SKM-1 treated with dmso at 0.1 percent for 144 hours (cell line): Measurements from ENCODE around the gene CALHM6.
"Not testable (repeated sequence)": the region's sequence is repeated elsewhere in the genome, so short reads cannot be mapped to it uniquely, and the experiment has no call there.

Source experiments
- DNase-seq: peaks from one replicate; lab custom pipeline; 2025; ENCODE audit not compliant: unreplicated experiment; lab: John Stamatoyannopoulos, UW

CALHM6 gene

DNA sequence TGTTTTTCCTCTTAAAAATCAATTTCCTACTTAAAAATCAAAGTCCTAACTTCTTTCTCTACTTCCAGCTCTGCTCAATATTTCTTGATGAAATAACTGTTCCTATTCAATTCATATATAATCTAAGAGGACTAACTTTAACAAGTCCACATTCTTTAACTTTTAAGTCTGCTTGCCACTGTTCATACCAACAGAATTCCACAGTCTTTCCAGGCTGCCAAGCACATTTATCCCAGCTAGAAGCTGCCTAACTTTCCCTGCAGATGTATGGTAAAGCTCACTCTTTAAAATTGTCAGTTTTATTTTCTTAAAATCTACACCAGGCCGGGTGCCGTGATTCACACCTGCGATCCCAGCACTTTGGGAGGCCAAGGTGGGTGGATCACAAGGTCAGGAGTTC is 11.5 kb downstream of the CALHM6 start:
- DNase-seq, result no peak

DNA sequence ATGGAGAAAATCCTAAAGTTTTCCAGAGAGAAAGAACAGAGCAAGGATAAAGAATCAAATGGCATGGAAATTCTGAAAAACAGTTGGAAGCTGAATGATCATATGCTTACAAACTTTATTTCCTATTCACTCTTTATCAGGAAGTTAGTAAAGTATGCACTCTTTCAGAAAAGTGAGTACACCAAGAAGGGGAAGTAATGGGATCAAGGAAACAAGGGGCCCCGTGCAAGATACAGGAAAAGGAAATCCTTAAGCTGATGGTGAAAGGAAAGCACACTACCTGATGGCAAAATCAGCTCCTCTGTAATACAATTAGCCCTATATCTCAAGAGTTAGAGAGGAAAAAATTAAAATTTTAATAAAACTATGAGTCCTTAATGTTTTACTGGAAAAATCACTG is 14.0 kb downstream of the CALHM6 start:
- peak; percentile 83 for DNase-seq

DNA sequence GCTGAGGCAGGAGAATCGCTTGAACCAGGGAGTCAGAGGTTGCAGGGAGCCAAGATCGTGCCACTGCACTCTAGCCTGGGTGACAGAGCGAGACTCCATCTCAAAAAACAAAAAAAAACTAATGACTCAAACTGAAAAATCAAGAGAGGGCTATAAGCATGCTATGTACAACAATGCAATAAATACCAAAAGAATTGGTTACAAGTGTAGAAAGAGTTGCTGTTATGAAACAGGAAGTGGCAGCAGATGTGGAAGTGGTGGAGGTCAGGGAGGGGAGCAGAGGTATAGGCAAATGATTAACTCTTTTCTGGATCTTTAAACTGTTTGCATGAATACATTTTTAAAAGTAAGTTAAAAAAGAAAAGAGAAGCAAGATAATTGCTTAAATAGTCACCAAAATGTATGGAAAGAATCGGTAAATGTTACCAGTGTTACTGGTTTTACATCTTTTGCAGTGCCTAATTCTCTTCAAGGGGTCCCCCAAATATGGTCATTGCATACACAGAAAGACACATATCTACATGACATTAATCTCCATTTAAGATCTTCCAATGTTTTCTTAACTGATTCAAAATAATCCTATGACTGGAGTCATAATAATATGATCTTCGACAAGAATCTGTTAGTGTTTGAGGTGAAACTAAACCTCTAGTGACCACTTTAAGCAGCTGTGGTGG is 15.0 kb downstream of the CALHM6 start:
- DNase-seq, result peak; percentile 91

DNA sequence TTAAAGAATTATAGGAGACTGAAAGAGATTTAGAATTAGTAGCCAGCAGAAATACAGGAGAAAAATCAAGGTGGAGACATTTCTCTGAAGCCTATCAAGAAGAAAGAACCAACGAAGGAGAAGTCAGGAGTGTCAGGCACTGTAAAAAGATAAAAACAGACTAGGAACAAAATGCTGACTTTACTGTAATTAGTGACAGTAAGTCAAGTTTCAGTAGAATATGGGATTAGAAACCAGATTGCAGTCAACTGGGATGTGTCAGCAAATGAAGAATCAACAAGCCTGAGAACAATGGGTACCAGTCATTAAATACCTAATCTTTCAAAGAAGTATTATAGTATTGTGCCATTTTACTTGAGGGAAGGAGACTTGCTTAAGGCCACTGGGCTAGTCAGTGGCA is 21.6 kb downstream of the CALHM6 start:
- no peak for DNase-seq

DNA sequence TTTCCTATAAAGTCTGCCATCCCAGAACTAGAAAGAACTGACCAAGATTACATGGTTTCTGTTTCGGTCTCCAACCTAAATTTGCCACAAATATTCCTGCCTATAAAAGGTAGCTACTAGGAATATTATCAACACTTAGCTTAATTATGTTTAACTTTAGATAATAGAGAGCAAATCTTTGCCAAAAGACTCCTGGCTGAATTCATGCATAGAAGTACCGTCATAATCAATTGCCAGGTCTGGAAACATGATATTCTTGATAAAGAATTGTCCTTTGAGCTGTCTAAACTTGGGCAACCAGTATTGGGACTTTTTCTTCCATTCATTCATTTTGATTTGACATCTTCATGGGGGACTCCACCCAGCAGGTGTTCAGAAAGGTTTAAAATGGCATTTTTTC is 22.4 kb downstream of the CALHM6 start:
- no peak for DNase-seq

DNA sequence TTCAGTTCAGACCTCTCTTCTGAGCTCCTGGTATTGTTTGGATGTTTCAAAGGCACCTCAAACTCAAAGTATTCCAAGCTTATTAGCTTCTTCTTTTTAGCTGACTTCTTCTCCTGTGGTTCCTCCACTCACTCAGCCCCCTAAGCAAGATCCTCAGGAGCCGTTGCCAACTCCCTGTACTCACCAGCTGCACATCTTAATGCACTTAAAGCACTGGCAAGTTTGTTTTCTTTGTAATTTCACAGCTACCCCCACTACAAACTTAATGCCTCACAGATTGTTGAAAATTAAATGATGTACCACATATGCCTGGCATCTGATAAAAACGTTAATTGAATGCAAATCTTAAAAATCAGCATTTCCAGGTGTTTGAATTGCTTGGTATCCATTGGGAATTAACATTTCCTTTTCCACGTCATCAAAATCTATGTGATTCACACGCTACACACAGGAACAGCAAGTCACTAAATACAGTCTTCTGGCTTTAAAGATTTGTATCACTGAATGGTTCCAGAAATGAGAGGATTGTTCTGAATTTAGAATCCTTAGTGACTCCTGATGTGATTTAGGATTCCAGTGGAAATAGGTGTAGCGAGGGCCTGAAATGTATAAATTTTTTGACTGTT is 24.5 kb downstream of the CALHM6 start:
- no peak for DNase-seq

DNA sequence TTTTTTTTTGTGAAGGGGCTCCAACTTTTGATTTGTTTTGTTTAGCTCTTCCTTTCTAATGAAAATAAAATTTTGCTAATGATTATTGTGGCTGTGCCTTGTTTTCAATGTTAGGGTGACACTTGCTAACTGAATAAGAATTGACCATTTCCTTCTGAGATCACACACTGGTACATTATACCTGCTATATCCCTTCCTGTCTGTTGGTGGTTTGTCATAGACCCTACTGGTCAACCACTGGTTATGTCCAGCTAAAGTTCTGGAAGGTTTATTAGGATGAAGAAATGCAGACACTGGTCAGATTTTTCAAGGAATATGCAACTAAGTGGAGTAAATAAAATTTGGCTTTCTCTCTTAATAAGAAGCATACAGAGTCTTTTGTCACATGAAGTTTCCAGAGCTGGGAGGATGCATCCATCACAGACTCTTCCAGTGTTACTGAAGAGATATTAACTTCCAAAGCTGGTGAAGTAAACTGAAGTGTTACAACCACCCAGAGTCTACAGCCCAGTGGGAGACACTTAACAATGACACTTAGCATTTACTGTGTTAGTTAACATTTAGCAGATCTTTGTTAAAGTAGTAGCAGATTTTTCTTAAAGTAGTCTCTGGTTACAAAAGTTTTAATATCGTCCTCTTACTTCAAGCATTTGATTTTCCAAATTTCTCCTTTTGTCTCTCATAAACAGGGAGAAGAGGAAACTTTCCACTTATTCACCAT is 30.6 kb downstream of the CALHM6 start:
- no peak for DNase-seq

DNA sequence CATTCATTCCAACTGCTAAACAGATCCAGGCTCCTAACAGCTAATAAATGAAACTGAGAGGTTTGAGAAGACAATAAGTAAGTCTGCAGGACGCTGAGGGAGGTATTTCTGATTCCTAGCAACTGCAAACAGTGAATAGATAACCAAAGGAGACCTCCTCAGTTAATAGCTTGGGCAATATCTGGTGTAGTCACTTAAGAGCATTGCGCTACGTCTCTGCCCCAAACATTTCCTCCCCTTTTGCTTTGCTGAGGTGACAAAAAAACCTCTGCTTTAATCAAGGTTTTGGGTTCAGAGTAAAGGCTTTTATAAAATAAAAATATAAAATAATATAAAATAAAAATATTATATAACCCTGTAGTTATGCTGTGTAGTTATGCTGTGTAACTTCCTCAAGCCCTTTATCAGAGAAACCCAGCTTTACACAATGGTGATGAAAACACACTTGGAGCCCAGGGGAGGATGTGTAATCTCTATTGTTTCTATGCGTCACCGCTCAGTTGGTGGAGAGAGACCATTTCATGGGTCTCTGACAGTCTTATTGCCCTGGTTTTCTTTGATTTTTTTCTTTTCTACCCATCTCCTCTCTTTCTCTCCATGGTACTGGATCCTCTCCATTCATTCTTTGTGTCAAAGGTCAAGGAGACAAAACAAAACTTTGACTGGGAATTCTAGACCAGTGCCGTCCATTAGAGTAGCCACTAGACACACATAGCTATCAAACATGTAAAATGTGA is 31.3 kb downstream of the CALHM6 start:
- peak; percentile 84 for DNase-seq

DNA sequence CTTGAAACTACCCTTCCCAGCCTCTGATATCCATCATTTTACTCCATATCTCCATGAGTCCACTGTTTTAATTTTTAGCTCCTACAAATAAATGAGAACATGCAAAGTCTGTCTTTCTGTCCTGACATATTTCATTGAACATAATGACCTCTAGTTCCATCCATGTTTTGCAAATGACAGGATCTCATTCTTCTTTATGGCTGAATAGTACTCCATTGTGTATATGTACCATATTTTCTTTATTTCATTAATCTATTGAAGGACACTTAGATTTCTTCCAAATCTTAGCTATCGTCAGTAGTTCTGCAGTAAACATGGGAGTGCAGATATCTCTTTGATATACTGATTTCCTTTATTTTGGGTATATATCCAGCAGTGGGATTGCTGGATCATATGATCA is 34.0 kb downstream of the CALHM6 start:
- not testable (repeated sequence) for DNase-seq

DNA sequence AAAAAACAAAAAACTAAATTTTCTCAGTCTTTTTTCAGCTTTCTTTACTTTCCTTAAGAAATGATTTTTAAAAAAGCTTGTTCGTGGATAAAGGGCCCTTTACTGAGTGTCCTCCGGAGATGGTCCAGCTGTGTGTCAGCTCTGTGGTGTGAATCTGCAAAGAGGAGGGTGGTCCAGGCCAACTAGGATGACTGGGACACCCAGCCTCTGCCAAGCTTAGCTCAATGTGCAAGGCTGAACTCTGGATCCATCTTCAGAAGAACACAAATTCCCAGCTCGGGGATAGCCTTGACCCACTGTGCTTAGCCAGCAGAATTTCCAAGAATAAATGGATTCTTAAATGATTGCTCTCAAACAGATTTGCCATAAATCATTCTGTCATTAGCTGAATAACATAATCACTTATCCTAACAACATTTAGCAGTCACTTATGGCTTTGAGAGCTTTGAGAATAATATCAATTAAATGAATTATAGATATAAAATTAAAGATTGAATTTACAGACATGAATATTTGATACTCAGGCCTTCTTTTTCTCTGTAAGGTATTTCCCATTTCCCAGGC is 36.0 kb downstream of the CALHM6 start:
- DNase-seq, result no peak

DNA sequence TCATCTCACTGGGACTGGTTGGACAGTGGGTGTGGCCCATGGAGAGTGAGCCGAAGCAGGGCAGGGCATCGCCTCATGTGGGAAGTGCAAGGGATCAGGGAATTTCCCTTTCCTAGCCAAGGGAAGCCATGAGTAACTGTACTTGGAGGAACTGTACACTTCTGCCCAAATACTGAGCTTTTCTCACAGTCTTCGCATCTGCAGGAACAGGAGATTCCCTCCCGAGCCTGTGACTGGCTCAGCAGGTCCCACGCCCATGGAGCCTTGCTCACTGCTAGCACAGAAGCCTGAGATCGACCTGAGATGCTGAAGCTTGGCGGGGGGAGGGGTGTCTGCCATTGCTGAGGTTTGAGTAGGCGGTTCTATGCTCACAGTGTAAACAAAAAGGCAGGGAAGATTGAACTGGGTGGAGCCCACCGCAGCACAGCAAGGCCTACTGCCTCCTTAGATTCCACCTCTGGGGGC is 39.8 kb downstream of the CALHM6 start:
- no peak for DNase-seq

DNA sequence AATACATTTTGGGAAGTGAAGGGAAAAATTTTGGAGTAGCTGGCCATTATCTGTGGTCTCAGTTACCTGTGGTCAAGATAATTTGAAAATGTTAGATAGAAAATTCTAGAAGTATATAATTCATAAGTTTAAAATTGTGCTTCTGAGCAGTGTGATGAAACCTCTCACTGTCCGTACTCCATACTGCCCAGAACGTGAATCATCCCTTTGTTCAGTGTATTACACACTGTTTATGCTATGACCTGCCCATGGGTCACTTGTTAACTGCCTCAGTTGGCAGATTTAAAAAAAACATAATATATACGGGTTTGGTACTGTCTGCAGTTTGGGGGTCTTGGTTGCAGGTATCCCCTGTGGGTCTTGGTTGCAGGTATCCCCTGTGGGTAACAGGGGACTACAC is 46.1 kb downstream of the CALHM6 start:
- DNase-seq, result no peak

DNA sequence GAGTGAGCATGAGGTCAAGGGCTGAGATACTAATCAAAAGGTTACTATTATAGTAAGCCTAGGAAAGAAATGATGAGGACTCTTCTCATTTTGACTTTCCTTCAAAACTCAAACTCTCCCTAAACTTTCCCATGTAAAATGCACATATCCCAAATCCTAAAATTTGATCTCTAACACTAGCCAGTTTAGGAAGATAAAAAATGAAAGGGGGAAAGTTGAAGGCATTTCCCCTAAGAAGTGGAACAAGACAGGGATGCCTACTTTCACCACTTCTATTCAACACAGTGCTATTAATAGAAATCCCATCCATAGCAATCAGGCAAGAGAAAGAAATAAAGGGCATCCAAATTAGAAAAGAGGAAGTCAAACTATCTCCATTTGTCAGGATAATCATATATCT is 47.4 kb downstream of the CALHM6 start:
- no peak for DNase-seq

DNA sequence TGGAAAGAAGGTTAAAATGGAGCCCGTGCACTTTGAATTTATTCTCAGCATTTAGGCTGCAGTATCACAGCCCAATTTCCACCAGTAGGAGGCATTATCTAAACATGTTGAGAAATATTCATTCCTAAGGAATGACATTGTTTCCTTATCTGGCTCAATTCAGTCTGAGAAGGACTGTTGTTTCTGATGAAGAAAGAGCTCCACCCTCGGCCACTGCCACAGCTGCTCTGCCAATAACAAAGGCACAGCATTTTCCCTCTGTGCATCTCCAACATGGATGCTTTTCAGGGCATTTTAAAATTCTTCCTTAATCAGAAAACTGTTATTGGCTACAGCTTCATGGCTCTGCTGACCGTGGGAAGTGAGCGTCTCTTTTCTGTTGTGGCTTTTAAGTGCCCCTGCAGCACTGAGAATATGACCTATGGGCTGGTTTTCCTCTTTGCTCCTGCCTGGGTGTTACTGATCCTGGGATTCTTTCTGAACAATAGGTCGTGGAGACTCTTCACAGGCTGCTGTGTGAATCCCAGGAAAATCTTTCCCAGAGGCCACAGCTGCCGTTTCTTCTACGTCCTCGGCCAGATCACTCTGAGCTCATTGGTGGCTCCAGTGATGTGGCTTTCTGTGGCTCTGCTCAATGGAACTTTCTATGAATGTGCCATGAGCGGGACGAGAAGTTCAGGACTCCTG is 50.4 kb downstream of the CALHM6 start, which contains the start of gene CALHM5:
Gene CALHM5, plus strand, starts transcription at position 216 of the 687 bp plus-strand sequence. Its CDS starts 58 bp downstream, at position 274.
- DNase-seq, result no peak

DNA sequence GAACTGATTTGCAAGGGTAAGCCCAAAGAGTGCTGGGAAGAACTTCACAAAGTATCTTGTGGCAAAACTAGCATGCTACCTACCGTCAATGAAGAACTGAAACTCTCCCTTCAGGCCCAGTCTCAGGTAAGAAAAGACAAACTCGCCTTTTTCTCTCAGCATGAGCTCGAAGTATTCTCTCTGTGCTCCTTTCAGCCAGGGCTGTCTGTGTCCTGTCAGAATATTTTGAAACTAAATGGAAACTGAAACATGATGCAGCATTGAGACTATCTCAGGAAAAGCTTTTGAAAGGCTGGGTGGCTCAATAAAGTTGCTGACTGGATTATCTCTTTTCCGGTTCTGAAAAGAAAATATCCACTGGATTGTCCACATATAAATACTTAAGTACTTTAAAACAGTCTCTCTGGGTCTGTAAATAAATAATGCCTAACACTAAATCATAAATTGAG is 51.0 kb downstream of the CALHM6 start:
- DNase-seq, result no peak

DNA sequence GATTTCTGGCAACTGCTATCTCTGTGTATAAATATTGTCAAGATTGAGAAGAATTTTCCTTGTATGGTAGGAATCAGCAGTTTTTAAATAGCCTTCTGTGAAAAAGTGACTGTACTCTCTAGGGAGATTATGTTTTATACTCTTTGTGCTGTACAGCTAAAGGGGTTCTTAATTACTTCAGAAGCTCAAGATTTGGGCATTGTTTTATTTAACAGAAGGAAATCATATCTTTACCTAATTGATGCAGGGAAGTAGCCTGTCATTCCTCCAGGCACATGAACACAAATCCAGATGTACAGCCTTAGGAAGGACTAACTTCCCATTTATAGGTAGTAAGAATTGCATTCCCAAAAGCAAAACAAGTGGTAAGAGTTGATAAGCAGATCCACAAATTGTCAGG is 51.6 kb downstream of the CALHM6 start:
- no peak for DNase-seq
